Loucy (cell line): Measurements from ENCODE around the gene ITGA11.

ENCODE experiments used
- CTCF ChIP-seq: fragments of 200-600 bp; sonication (generic); conservative IDR thresholded peaks from 2 replicates; pipeline ENCODE4 v1.5.1; 2014; ENCODE audit warnings: mild to moderate bottlenecking, antibody characterized with exemption, low read length
- EZH2phosphoT487 ChIP-seq: fragments of 200-600 bp; IDR thresholded peaks from 2 replicates; pipeline ENCODE4 v1.6.1; 2018; ENCODE audit warnings: antibody characterized with exemption, mild to moderate bottlenecking, moderate library complexity, borderline replicate concordance

- TF ChIP-seq CTCF (no peak), EZH2phosphoT487 (no peak)
These were observed 127.2 kb downstream of the ITGA11 start for GRCh38 chr15:68304589-68305337.
